ENCODE data around the gene MCMBP.
A peak's percentile ranks its signal among the peaks of the same experiment; 100 is the strongest.
"Not testable (repeated sequence)": the region's sequence is repeated elsewhere in the genome, so short reads cannot be mapped to it uniquely, and the experiment has no call there.

MCMBP gene

GRCh38 chr10:119872610-119872859, at the start of gene MCMBP:
TSS of gene MCMBP (minus strand) at chr10:119872843. CDS start at chr10:119872584, 259 bp downstream.
- H3K4me3 ChIP-seq (ENCODE audit: low read depth, low read length), result peak within 1 kb of the TSS; percentile 90
- TF ChIP-seq CTCF (IDR thresholded peaks at IDR 0.05; ENCODE audit: borderline replicate concordance, insufficient read depth, low read depth, low read length), result no peak

- no peak for TF ChIP-seq CTCF (IDR thresholded peaks at IDR 0.05; ENCODE audit: borderline replicate concordance, insufficient read depth, low read depth, low read length)
Observed at GRCh38 chr10:119919826-119920225, 47.2 kb upstream of the MCMBP start.

GRCh38 chr10:119919271-119919670, 46.6 kb upstream of the MCMBP start:
- TF ChIP-seq CTCF (IDR thresholded peaks at IDR 0.05; ENCODE audit: borderline replicate concordance, insufficient read depth, low read depth, low read length), result no peak
- H3K4me3 ChIP-seq (ENCODE audit: low read depth, low read length), result no peak overlapping the region

More at GRCh38 chr10:119919826-119920225, 47.2 kb upstream of the MCMBP start:
- H3K4me3 ChIP-seq (ENCODE audit: low read depth, low read length), result no peak overlapping the region

GRCh38 chr10:119917777-119918176, 45.1 kb upstream of the MCMBP start:
- TF ChIP-seq CTCF (IDR thresholded peaks at IDR 0.05; ENCODE audit: borderline replicate concordance, insufficient read depth, low read depth, low read length), result no peak
- no peak overlapping the region for H3K4me3 ChIP-seq (ENCODE audit: low read depth, low read length)

GRCh38 chr10:119910689-119911088, 38.0 kb upstream of the MCMBP start:
- no peak overlapping the region for H3K4me3 ChIP-seq (ENCODE audit: low read depth, low read length)
- TF ChIP-seq CTCF (IDR thresholded peaks at IDR 0.05; ENCODE audit: borderline replicate concordance, insufficient read depth, low read depth, low read length), result no peak

- no peak overlapping the region for H3K4me3 ChIP-seq (ENCODE audit: low read depth, low read length)
- TF ChIP-seq CTCF (IDR thresholded peaks at IDR 0.05; ENCODE audit: borderline replicate concordance, insufficient read depth, low read depth, low read length), result no peak
Observed at GRCh38 chr10:119908166-119908565, 35.5 kb upstream of the MCMBP start.

- not testable (repeated sequence) for H3K4me3 ChIP-seq (ENCODE audit: low read depth, low read length)
Observed at GRCh38 chr10:119907695-119908094, 35.1 kb upstream of the MCMBP start.

All from GM12875 (cell line).